ENCODE results near the gene NRCAM.

The NRCAM gene

GRCh38 chr7:108328174-108328651, 128.0 kb downstream of the NRCAM start:
- H3K36me3 Mint-ChIP-seq (ENCODE audit: insufficient read depth): no peaks in the 10 kb centered on the region
- H3K4me3 Mint-ChIP-seq: no peak overlapping the region
- DNase-seq (no peak), ATAC-seq (replicated peaks) (no peak)
- no peaks in the 10 kb centered on the region for H3K4me1 Mint-ChIP-seq (ENCODE audit: low read depth in 2 of 2)
- peaks cover 0 to 6% of the 10 kb centered on the region in 2 donors for H3K27me3 Mint-ChIP-seq
- no peaks in the 10 kb centered on the region for H3K9me3 Mint-ChIP-seq
- no peak overlapping the region for H3K27ac Mint-ChIP-seq

- no peaks in the 10 kb centered on the region for H3K9me3 Mint-ChIP-seq
- H3K4me1 Mint-ChIP-seq (ENCODE audit: low read depth in 2 of 2): no peaks in the 10 kb centered on the region
- ATAC-seq (replicated peaks) (no peak), DNase-seq (no peak)
- no peak overlapping the region for H3K4me3 Mint-ChIP-seq
- H3K27ac Mint-ChIP-seq: no peak overlapping the region
- H3K36me3 Mint-ChIP-seq (ENCODE audit: insufficient read depth): no peaks in the 10 kb centered on the region
- H3K27me3 Mint-ChIP-seq: peaks cover 0 to 6% of the 10 kb centered on the region in 2 donors
Measured at GRCh38 chr7:108327353-108327752, 128.9 kb downstream of the NRCAM start.

- DNase-seq (no peak), ATAC-seq (replicated peaks) (no peak)
- Mint-ChIP-seq H3K27ac (no peak overlapping the region), H3K36me3 (ENCODE audit: insufficient read depth) (no peaks in the 10 kb centered on the region), H3K4me3 (no peak overlapping the region), H3K27me3 (peaks cover 0 to 6% of the 10 kb centered on the region in 2 donors), H3K9me3 (no peaks in the 10 kb centered on the region), H3K4me1 (ENCODE audit: low read depth in 2 of 2) (no peaks in the 10 kb centered on the region)
Measured at GRCh38 chr7:108326938-108327337, 129.3 kb downstream of the NRCAM start.

- no peak for DNase-seq
Measured at GRCh38 chr7:108324053-108325038, 131.9 kb downstream of the NRCAM start.

GRCh38 chr7:108322925-108323832, 133.1 kb downstream of the NRCAM start:
- no peak overlapping the region for H3K4me3 Mint-ChIP-seq
- no peak overlapping the region for H3K27ac Mint-ChIP-seq
- H3K4me1 Mint-ChIP-seq (ENCODE audit: low read depth in 2 of 2): no peaks in the 10 kb centered on the region
- no peaks in the 10 kb centered on the region for H3K36me3 Mint-ChIP-seq (ENCODE audit: insufficient read depth)
- no peak for DNase-seq
- no peaks in the 10 kb centered on the region for H3K9me3 Mint-ChIP-seq
- peaks cover 0 to 6% of the 10 kb centered on the region in 2 donors for H3K27me3 Mint-ChIP-seq
- no peak for ATAC-seq (replicated peaks)

More at GRCh38 chr7:108324053-108325038, 131.9 kb downstream of the NRCAM start:
- Mint-ChIP-seq H3K36me3 (ENCODE audit: insufficient read depth) (no peaks in the 10 kb centered on the region), H3K27ac (no peak overlapping the region), H3K4me1 (ENCODE audit: low read depth in 2 of 2) (no peaks in the 10 kb centered on the region), H3K4me3 (no peak overlapping the region), H3K27me3 (peaks cover 0 to 6% of the 10 kb centered on the region in 2 donors), H3K9me3 (no peaks in the 10 kb centered on the region)
- no peak for ATAC-seq (replicated peaks)

DNA sequence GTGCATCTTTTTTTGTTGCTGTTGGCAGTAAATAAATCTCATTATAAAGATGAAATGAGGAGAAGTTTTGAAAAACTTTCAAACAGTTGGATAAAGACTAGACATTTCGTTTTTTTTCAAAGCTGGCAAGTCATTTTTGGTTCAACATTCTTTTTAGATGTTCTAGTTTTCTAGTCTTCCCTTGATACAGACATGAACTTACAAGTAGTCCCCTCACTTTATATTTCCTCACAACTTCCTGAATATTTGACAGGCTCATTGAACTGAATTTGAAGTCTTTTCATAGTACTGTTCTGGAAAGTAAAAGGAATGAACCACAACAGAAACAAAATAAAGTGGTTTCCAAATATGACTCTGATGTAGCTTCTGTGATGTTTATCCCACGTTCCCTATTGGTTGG, 134.2 kb downstream of the NRCAM start:
- Mint-ChIP-seq H3K36me3 (ENCODE audit: insufficient read depth) (no peaks in the 10 kb centered on the region), H3K4me1 (ENCODE audit: low read depth in 2 of 2) (no peaks in the 10 kb centered on the region), H3K4me3 (no peak overlapping the region), H3K27ac (no peak overlapping the region), H3K9me3 (no peaks in the 10 kb centered on the region), H3K27me3 (peaks cover 0 to 6% of the 10 kb centered on the region in 2 donors)
- no peak for DNase-seq
- ATAC-seq (replicated peaks): no peak

GRCh38 chr7:108321359-108321758, 134.9 kb downstream of the NRCAM start:
- Mint-ChIP-seq H3K27ac (no peak overlapping the region), H3K4me3 (no peak overlapping the region), H3K27me3 (peaks cover 0 to 3% of the 10 kb centered on the region in 2 donors), H3K36me3 (ENCODE audit: insufficient read depth) (no peaks in the 10 kb centered on the region), H3K9me3 (no peaks in the 10 kb centered on the region), H3K4me1 (ENCODE audit: low read depth in 2 of 2) (no peaks in the 10 kb centered on the region)
- DNase-seq: no peak
- ATAC-seq (replicated peaks): no peak

DNA sequence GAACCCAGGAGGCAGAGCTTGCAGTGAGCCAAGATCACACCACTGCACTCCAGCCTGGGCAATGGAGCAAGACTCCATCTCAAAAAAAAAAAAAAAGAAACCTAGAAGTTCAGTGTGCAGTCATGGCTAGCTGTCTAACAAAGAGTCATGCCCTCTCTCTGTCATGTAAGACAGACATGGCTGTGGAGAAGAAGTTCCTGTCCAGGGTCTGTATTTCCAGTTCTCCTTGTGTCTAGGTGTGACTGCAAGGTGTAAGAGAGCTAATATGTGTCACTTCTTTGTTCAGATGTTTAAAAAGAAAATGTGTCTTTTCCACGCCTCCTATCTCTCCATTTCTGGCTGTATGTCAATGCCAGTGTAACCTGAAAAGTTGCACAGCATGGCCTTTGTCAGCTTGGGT, 139.5 kb downstream of the NRCAM start:
- DNase-seq: no peak
- Mint-ChIP-seq H3K4me3 (no peak overlapping the region), H3K27me3 (no peaks in the 10 kb centered on the region), H3K9me3 (no peaks in the 10 kb centered on the region), H3K36me3 (ENCODE audit: insufficient read depth) (no peaks in the 10 kb centered on the region), H3K4me1 (ENCODE audit: low read depth in 2 of 2) (no peaks in the 10 kb centered on the region), H3K27ac (no peak overlapping the region)
- ATAC-seq (replicated peaks): no peak

GRCh38 chr7:108314551-108314950, 141.7 kb downstream of the NRCAM start:
- Mint-ChIP-seq H3K4me1 (ENCODE audit: low read depth in 2 of 2) (no peaks in the 10 kb centered on the region), H3K27ac (no peak overlapping the region), H3K36me3 (ENCODE audit: insufficient read depth) (no peaks in the 10 kb centered on the region), H3K9me3 (no peaks in the 10 kb centered on the region), H3K4me3 (no peak overlapping the region), H3K27me3 (no peaks in the 10 kb centered on the region)
- ATAC-seq (replicated peaks) (no peak), DNase-seq (no peak)

DNA sequence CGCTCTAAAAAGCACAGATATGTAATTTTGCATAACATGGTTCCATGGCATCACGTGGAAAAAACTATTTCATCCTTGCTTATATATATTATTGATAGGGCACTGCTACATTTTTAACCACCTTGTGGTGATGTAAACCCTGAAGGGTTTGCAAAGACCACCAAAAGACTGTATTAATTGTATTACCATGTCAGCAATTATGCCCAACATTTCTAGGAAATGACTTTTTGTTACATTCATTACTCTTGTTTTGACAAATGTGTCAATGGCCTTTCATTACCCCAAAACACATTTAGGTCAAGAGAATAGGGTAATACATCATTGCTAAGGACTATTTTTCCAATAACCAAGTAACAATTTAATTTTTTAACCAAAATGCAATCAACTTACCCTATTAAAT, 142.2 kb downstream of the NRCAM start:
- DNase-seq (no peak), ATAC-seq (replicated peaks) (no peak)
- Mint-ChIP-seq H3K4me1 (ENCODE audit: low read depth in 2 of 2) (no peaks in the 10 kb centered on the region), H3K4me3 (no peak overlapping the region), H3K27me3 (no peaks in the 10 kb centered on the region), H3K27ac (no peak overlapping the region), H3K36me3 (ENCODE audit: insufficient read depth) (no peaks in the 10 kb centered on the region), H3K9me3 (no peaks in the 10 kb centered on the region)

DNA sequence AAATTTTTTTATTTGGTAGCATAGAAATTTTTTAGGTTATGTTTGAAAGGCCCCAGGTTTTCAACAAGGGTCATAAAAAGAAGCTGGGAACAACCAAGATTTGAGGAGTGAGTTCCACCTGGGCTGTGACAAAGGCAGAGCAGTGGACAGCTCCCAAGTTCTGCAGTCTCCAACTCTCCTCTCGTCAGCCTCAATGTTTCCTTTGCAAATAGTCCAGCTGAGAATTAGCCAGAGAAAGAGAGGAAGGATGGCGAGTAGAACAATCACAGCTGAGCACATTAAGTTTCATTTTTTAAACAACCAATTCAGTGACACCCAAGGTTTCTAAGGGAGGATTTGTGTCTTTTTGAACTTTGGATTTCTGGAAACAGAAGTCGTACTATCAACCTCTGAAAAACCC, 143.2 kb downstream of the NRCAM start:
- H3K27me3 Mint-ChIP-seq: no peaks in the 10 kb centered on the region
- ATAC-seq (replicated peaks): no peak
- no peak for DNase-seq
- H3K4me3 Mint-ChIP-seq: no peak overlapping the region
- no peaks in the 10 kb centered on the region for H3K9me3 Mint-ChIP-seq
- no peaks in the 10 kb centered on the region for H3K36me3 Mint-ChIP-seq (ENCODE audit: insufficient read depth)
- H3K4me1 Mint-ChIP-seq (ENCODE audit: low read depth in 2 of 2): no peaks in the 10 kb centered on the region
- H3K27ac Mint-ChIP-seq: no peak overlapping the region

- H3K4me3 Mint-ChIP-seq: no peak overlapping the region
- no peaks in the 10 kb centered on the region for H3K27me3 Mint-ChIP-seq
- H3K9me3 Mint-ChIP-seq: no peaks in the 10 kb centered on the region
- ATAC-seq (replicated peaks): no peak
- DNase-seq: no peak
- no peak overlapping the region for H3K27ac Mint-ChIP-seq
- H3K36me3 Mint-ChIP-seq (ENCODE audit: insufficient read depth): no peaks in the 10 kb centered on the region
- no peaks in the 10 kb centered on the region for H3K4me1 Mint-ChIP-seq (ENCODE audit: low read depth in 2 of 2)
Measured at GRCh38 chr7:108311446-108312168, 144.6 kb downstream of the NRCAM start.

DNA sequence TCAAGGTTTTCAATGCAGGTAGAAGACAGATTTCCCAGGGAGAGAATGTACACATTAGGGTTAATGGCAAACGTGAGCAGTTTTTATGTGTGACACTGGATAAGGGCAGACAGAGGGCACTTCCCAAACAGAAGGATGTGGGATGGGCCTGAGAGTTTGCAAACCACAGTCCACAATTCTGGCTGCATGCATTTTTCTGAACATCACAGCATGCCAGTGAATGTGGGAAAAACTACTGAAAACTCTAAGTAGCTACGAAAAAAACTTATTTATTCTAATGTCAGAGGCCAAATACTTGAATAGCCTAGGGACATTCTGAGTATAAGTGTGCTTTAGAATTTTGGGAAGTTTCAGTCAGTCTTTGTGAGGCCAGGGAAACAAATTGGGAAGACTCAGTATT, 145.9 kb downstream of the NRCAM start:
- H3K36me3 Mint-ChIP-seq (ENCODE audit: insufficient read depth): no peaks in the 10 kb centered on the region
- H3K27me3 Mint-ChIP-seq: no peaks in the 10 kb centered on the region
- no peaks in the 10 kb centered on the region for H3K4me1 Mint-ChIP-seq (ENCODE audit: low read depth in 2 of 2)
- no peak overlapping the region for H3K27ac Mint-ChIP-seq
- ATAC-seq (replicated peaks): no peak
- no peak for DNase-seq
- H3K4me3 Mint-ChIP-seq: no peak overlapping the region
- H3K9me3 Mint-ChIP-seq: no peaks in the 10 kb centered on the region
